GM21423 (cell line): Measurements from ENCODE around the gene SP2.
A peak's percentile ranks its signal among the peaks of the same experiment; 100 is the strongest.

Source experiments
- ATAC-seq: cut with Tn5 transposase; IDR thresholded peaks from one replicate; pipeline ENCODE4 v1.9.1; 2021; ENCODE audit warnings: mild to moderate bottlenecking, moderate library complexity; ENCODE audit not compliant: unreplicated experiment

The SP2 gene

DNA sequence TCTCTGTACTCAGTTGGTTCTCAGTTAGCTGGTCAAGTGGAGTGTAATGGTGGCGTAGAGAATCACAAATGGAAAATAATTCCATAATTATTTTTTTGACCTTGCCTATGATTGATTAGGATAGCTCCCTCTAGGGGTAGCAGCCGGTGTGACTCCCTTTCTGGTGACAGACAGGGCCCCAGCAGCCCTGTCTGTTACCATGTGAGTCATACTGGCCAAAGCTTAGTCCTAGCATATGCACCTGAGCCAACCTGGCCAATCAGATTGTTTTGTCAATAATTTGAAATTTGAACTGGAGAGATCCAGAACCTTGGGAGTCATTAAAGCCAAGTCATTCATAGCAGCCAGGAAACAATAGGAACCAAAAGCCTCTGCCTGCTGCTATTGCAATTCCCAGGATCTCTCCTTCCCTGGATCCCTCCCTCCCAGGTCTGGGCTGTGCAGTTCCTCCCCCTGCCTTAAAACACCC is 50.9 kb downstream of the SP2 start:
- no peak for ATAC-seq

DNA sequence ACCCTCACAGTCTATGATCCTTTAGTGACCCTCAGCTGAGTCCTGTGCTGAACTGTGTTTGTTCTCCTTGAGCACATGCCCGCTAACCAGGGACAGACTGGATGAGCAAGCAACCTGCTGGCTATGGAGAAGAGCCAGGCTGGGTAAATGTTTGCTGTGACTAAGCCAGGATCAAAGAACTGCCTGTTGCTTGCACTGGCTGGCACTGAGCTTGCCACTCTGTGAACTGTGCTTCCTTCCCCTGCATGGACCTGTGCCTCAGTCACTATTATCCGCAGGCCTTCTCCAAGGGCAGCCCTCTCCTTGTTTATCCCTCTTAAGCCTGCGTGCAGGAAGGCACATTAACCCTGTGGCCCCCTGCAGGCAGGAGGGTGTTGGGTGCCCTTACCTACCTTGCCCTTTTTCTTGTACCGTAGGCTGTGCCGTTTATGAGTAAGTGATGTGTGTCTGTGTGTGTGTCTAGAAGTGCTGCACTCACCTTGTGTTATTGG is 52.7 kb downstream of the SP2 start:
- ATAC-seq, result no peak

DNA sequence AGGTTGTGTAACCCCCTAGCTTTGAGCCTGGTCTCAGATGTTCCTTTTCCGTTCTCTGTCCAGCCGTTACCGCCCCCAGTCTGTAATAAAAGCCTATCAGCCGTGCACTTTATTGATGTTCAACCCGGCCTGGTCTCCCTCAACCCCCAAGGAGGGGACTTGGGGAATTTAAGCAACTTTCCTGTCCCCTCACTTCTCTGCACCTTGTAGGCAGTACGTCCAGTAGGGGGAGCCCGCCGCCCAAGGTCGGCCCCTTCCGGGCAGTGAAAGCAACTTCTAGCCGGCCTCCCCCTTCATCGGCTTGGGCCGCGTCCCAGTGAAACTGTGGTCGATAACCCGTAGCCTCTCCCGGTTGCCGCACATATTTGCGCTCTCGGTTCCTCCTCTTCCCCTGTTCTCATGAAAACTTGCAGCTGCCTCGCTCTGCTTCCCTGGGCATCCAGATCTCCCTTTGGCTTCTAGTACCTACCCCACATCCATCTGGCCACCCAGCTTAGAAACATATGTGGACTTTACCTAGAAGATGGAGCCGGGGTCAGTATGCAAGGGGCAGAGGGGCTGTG is 53.2 kb downstream of the SP2 start:
- peak; percentile 49 for ATAC-seq

DNA sequence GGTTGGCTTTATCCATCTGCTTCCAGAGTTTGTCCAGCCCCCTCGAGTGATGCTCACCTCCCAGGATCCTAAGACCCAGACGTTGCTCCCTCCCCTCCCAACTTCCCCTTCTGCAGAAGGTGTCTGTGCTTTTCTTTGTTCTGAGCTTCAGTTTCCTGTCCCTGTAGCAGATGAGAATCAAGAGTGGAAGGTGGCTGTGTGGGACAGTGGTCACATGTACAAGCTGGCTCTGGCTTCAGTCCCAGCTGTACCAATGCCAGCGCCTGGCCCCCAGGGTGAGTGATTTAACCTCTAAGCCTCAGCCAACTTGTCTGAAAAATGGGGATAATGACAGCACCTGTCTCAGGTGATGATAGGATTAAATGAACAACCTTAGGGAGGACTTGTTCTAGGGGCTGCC is 53.9 kb downstream of the SP2 start:
- no peak for ATAC-seq

DNA sequence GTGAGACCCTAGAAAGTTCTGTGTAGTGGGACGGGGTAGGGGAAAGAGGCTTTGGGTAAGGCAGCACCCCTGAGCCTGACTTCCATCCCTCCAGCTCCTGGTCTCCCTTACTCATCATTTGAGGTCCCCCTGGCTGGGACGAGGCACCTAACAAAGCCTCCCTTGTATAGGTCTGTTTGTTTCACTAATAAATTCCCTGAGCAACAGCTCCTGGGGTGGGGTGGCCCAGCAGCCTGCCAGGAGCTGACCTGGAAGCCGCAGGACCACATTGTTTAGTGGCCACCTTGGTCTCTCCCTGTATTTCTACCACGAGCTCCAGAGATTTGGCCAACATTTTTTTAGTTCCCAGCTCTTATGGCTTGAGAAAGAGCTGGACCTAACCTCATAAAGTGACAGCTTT is 54.4 kb downstream of the SP2 start:
- no peak for ATAC-seq

DNA sequence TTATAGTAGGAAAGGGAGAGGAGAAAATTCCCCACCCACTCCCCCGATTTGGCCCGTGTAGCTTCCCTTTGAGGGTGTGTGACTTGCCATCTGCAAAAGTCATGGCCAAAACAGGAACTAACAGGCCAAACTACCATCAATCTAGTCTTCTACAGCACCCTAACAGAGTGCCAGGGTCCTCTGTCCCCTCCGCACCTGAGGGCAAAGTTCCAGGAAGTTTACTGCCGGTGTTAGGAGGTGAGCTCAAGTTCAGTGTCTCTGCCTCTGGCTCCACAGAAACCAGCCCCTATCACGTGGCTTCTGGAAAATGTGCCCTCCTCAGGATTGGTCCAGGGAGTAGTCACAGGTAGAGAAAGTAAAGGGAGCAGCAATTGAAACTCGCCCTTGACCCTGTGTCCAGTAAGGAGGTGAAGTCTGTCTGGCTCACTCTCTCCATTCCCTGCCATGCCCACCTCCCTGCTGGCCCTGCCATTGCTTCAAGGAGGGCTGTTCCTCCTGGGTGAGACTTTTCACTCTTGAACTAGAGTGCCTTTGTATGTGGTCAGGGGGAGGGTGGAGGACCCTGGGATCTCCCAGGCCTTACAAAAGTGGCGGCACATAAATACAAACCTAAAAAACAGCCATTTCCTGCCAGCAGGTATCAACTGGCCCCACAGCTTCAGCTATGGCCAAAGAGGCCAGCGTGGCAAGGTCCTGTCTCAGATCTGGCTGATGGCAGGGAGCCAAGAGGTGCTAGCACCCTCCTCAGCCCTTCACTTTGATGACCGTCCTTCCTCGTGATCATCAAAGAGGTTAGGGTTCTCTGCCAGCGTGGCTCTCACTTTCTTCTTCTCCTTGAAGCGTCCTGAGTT is 56.4 kb downstream of the SP2 start:
- ATAC-seq, result no peak

DNA sequence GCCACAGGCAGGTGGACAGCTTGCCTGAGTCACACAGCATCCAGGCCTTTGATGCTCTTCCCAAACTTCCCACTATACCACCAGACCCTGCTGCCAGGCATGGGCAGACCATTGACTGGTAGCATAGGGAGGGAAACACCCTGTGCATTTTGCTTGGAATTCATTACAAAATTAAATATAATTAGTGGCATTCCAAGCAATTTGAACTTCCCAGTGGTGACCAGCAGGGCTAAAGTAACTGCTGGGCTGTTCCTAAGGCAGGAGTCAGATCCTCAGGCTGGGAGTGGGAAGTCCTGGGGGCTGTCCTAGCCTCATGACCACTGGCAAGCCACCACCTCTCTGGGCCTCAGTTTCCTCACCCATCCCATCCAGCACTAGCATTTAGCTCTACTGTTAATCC is 57.9 kb downstream of the SP2 start:
- ATAC-seq, result no peak

DNA sequence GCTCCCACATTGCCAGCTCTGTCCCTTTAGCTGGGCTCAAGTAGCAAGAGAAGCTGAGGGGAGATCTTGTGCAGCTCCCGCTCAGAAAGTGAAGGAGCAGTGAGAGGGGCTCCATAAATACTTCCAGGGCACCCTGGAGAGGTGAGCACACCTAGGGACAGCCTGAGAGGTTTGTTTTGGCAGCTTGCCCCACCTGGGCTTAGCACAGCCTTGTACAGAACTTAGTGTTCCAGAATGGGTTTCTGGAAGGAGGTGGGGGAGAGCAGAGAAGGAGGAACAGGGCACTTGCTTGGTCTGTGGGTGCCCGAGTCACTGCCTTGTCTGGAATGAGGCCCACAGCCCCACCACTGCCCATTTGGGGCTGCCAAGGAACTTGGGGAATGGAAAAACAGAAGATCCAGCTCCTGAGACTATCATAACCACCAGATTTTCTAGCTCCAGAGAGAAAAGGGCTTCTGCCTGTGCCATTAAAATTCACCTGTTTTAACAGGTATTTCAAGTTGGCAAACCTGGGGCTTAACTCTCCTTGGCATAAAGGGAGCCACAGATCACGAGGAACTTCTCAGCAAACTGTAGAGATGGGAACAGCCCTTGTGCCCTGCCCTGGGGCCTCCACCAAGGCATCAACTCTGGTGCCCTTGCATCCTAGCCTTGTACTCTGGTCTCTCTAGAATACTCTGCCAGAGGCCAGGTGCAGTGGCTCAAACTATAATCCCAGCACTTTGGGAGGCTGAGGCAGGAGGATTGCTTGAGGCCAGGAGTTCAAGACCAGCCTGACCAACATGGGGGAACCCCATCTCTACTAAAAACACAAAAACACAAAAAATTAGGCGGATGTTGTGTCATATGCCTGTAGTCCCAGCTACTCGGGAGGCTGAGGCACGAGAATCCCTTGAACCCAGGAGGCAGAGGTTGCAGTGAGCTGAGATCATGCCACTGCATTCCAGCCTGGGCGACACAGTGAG is 59.7 kb downstream of the SP2 start:
- ATAC-seq, result no peak

DNA sequence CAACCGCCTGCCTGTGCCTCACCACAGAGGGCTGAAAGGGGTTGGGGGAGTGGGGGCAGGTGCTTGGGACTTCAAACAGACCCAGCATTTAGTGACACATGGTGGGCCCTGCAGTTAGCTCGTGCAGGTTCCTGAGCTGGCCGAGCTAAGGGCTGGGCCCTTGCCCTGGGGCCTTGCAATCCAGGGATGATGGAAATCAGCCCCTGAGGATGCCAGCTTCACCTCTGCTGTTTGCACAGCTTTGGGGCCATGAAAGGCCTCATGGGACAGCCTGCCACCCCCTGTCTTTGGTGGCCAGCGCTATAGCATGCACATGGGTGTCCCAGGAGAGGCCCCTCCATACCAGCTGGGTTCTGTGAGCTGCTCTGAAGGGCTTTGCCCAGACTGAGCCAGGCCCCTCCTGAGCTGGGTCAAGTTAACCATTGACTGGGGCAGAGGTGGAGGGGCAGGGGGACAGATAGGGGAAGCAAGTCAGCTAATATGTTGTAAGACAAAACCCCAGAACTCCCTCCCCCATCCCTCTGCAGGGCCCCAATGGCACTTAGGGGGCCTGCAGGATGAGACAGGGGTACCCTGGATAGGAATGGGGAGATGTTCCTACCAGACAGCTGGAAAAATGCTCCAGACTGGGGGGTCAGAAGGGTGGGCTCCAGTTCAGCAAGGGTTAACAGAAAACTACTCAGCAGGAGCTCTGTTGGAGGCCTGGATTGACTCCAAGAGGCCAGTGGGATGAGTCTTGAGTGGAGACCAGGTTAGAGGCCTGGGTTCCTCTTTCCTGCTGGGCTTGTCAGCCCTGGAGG is 61.0 kb downstream of the SP2 start:
- ATAC-seq, result no peak

DNA sequence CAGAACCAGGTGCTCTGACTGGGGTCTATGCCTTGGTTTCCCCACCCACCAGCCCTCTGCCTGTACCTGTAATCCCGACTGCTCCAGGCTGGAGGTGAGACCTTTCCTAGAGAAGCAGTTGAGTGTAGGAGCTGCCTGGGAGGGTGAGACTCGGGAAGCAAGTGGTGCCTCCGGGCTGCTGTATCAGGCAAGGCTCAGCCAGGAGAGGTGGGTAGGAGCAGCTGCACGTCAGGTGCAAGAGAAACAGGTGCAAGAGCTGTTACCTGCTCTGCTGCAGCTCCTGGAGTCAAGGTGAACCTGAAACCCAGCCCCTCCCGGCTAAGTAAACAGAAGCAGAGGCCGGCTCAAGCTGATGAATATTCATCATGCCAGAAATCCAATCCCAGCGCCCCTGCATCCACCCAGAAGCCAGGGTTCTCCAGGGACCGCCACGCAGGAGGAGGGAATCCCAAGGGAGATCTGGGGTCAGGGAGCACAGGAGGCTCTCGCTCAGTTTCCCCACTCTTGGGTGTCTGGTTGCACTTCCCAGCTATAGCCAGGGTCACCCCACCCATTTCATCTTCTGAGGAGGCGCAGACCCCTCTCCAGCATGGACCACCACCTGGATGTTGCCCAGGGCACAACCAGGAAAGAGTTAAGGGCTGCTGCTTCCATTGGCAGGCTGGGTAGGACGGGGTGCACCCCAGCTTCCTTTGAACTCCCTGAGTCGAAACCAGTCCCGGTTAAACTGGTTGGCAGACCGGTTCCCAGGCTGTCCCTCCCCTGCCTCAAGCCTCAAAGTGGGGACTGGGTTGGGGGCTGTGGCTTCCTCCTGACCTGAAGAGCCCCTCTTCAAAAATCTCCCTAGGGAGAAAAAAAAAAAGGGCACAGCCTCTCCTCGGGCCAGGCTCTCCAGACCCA is 61.8 kb downstream of the SP2 start, which contains the start of gene PRR15L:
PRR15L (minus strand) TSS at position 293 of the 900 bp plus-strand sequence. CDS start 4,649 bp downstream, outside the sequence.
- ATAC-seq, result no peak

DNA sequence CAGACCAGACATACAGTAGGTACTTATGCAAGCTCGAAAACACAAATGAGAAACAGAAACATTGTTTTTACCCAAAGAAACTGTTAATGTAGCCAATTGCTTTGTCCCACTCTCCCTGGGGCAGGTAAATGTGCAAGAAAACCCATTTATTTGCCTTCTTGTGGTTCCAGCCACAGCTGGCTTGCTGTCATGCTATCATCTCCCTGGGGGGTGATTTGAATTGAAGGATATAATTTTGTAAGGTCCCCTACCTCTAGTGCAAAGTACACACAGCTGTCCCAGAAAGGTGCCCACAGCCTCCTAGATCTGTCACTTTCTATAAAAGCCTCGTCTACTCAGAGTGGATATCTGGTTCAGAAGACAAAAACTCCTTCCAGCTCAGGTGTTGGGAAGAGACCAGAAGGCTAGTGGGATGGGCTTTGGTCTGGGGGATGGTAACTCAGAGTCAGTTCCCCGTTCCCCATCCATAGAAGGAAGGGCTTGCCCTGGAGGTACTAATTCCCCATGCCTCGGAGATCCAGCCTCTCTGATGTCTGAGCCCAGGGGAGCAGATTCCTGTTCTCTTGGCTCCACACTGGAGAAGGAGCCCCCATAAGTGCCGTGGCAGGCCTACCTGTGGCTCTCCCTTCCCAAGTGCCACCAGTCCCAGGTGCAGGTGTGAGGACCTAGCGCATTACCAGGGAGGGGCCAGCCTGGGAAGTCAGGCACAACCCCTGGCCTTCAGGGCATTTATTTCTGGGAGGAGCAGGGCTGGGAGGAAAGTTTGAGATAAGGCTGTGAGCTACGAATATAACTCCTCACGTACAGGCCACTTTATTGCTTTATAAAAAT is 64.0 kb downstream of the SP2 start:
- ATAC-seq, result no peak

DNA sequence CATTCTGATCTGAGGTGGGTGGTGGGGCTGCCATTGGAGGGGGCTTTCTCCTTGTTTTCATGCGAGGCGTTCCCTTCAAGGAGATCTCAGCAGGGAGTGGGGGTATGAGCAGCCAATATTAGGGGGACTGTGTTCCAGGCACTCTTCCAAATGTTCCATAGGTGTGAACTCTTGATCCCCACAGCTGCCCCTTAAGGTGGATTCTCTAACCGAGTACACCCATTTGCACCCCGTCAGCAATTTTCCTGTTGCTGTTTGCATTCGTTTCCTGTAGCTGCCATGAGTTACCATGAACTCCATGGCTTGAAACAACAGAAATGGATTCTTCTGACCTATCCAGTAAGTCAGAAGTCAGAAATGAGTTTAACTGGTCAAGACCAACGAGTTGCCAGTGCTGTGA is 65.4 kb downstream of the SP2 start:
- no peak for ATAC-seq

DNA sequence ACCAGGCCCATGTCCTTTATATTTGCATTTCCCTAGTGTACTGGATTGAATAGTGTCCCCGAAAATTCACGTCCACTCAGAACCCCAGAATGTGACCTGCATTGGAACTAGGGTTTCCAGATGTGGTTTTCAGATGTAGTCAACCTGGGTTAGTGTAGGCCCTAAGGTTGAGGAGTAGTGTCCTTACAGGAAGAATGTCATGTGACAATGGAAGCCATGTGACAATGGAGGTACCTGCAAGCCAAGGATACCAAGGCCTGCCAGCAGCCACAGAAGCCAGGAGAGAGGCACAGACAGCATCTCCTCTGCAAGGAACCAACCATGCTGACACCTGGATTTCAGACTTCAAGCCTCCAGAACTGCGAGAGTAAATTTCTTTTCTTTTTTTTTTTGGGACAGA is 66.9 kb downstream of the SP2 start:
- ATAC-seq, result no peak

DNA sequence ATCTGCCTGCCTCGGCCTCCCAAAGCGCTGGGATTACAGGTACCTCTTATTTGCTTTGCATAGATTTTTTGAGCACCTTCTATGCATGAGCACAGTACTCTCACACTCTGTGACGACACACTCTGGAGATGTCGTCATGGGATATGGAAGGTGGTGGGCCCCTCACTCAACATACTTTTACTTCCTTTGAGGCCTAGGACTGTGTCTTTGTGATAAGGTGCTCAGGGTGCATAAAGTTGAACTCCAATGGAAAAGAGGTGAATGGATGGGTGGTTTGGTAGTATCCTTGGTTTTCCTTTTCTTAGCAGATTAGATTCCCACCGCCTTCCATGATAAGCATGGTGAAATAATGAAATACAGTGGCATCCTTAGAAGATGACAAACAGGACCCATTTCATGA is 68.8 kb downstream of the SP2 start:
- no peak for ATAC-seq

DNA sequence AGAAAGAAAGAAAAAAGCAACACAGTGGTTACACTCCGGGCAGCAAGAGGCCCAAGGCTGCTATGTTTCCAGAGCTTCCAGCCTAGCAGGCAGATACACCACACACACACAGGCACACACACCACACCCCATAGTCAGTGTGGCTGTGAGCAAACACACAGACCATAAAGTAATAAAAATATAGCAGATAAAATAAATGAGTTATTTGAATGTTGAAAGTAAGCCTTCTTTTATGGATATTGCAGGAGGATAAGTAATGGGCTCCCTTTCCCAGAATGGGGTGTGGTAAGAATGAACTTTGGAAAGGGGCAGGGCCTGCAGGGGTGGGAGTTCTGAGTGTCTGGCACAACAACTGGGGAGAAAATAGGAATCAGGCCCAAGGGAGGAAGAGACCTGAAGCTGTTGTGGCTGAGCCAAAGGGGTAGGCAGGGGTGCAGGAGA is 70.1 kb downstream of the SP2 start:
- no peak for ATAC-seq

DNA sequence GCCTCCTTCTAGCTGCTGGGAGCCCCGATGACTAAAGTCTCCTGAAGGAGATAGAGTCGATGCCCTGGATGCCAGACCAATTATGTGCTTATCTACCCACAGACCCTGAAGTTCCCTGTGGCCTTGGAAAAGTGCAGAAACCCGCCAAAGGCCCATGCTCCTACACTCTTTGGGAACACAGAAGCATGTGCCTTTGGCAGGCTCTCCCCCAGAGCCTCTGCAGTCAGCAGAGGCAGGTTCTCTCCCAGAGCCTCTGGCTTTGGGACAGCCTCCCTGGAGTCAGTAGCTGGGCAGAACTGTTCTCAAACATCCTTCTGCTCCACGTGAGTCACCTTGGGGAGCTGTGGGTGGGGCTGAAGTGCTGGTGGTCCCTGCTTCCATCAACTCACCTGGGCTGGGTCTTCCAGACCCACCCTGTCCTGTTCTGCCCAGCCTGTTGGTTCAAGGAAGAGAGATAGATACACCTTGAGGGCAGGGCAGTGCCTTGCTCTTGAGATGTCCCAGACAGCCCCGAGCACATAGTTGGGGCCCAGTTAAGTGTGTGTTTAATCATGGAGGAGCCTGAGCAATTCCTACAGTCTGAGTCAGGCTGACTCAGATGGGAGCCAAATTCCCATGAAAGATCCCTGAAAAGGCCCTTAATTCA is 71.7 kb downstream of the SP2 start:
- no peak for ATAC-seq

DNA sequence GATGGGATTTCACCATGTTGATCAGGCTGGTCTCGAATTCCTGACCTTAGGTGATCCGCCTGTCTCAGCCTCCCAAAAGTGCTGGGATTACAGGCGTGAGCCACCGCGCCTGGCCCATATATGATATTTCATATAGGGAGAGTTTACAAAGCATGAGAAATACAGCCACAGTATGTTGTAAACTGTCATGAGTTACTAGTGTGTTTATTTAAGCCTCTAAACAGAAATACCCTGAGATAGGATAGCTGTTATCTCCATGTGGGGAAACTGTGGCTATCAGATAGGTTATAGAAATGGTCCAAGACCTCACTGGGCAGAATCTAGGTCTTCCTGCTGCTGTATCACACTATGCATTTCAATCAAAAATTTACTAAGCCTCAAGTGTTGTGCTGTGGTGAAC is 72.8 kb downstream of the SP2 start:
- no peak for ATAC-seq
